Thoracic aorta (tissue), 2 donors: ENCODE measurements around the gene LRRC47. TPM values are rescaled to one million over a fixed set of nuclear protein-coding genes. Genes with fewer than 3 reads are reported as not detected.

ENCODE experiments used
- ATAC-seq: fragments of 150-250 bp; one replicate; pipeline ENCODE4 v1.8.0; 2017; ENCODE audit warnings: low read depth; ENCODE audit not compliant: insufficient number of reproducible peaks, low FRiP score
- DNase-seq: peaks from one replicate; pipeline ENCODE4 v3.0.0-alpha.2; 2020; ENCODE audit warnings: low spot score
- H3K27ac ChIP-seq, 2 donors: fragments of 200-600 bp; sonication (generic); 1 replicate in 1 of 2; 2 replicates in 1 of 2; pipeline ENCODE4 v1.5.1; 2016; ENCODE audit warnings: mild to moderate bottlenecking in 2 of 2, moderate library complexity in 2 of 2
- H3K27me3 ChIP-seq: fragments of 200-600 bp; sonication (generic); replicated peaks from 2 replicates; pipeline ENCODE4 v1.6.0; 2016; ENCODE audit warnings: mild to moderate bottlenecking; ENCODE audit not compliant: insufficient read depth
- H3K36me3 ChIP-seq: fragments of 200-600 bp; sonication (generic); one replicate; pipeline ENCODE4 v1.5.1; 2016
- H3K4me1 ChIP-seq, 2 donors: fragments of 200-600 bp; sonication (generic); 1 replicate in 1 of 2; 2 replicates in 1 of 2; pipeline versions ENCODE4 v1.5.1 to v1.6.0; 2016; ENCODE audit warnings: low read depth in 2 of 2, mild to moderate bottlenecking in 1 of 2; ENCODE audit not compliant: control insufficient read depth in 1 of 2
- H3K4me3 ChIP-seq: fragments of 200-600 bp; sonication (generic); 2 replicates; pipeline ENCODE4 v1.5.1; 2016; ENCODE audit warnings: mild to moderate bottlenecking
- H3K9me3 ChIP-seq: fragments of 200-600 bp; sonication (generic); 2 replicates; pipeline ENCODE4 v1.5.1; 2016
- total RNA-seq, 2 donors: library from RNA; depleted of rRNA; stranded (reverse); fragments of >200 nt; gene quantifications; one replicate each; pipeline versions ENCODE4 v1.1.0 to v1.2.3, GENCODE V29; 2016
- TF ChIP-seq, protein P1 (sequence below): fragments of 200-600 bp; sonication (generic); IDR thresholded peaks from one replicate; pipeline ENCODE4 v1.5.1; 2019; ENCODE audit warnings: antibody characterized with exemption

LRRC47 gene
- total RNA-seq, 2 donors from 2014 or later = 36.0 to 38.2 TPM

DNA sequence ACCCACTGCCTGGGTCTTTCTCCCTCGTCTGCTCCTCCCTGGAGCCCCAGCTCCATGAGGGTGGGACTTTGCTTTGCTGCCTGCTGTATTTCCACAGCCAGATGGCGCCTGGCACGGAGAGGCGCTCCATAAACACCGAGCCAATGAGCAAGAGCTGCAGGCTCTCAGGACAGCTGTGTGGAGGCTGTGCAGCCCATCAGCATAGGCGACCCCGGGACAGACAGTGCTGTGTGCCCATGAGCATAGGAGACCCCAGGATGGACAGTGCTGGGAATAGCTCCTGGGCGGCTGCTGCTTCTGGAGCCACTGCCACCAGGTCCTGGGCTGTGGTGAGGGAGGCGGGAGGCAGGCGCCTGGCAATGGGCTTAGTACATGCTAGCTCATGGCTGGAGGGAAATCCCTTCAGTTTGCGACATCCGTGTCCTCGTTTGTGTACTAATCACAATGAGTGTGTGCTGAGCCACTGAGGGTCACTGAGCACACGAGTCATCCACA, 31.6 kb upstream of the LRRC47 start:
- Histone ChIP-seq H3K27ac (no peak overlapping the region), H3K9me3 (no peaks in the 10 kb centered on the region), H3K4me1 (no peaks in the 10 kb centered on the region), H3K36me3 (peaks cover 57% of the 10 kb centered on the region), H3K4me3 (no peak overlapping the region), H3K27me3 (no peaks in the 10 kb centered on the region)
- no peak for DNase-seq
- no peak for ATAC-seq
- TF ChIP-seq, protein P1, sequence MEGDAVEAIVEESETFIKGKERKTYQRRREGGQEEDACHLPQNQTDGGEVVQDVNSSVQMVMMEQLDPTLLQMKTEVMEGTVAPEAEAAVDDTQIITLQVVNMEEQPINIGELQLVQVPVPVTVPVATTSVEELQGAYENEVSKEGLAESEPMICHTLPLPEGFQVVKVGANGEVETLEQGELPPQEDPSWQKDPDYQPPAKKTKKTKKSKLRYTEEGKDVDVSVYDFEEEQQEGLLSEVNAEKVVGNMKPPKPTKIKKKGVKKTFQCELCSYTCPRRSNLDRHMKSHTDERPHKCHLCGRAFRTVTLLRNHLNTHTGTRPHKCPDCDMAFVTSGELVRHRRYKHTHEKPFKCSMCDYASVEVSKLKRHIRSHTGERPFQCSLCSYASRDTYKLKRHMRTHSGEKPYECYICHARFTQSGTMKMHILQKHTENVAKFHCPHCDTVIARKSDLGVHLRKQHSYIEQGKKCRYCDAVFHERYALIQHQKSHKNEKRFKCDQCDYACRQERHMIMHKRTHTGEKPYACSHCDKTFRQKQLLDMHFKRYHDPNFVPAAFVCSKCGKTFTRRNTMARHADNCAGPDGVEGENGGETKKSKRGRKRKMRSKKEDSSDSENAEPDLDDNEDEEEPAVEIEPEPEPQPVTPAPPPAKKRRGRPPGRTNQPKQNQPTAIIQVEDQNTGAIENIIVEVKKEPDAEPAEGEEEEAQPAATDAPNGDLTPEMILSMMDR = no peak

DNA sequence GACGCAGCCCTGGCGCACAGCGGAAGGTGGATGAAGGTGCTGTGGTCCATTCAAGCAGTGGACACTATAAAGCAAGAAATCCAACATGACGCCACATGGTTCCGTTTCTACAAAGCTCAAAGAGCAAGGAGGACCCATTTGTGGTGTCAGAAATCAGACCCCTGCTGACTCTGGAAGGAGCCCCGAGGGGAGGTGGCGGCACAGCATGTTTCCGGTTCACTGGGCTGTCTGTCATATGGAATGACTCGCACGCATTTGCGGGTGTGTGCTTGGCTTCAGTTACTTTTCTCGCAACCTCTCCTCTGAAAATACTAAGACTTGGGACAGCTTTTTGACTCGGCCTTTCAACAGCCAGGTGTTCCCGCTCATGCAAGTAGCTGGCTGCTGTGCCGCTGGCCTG, 29.1 kb upstream of the LRRC47 start:
- H3K4me1 ChIP-seq = no peaks in the 10 kb centered on the region
- H3K4me3 ChIP-seq = no peak overlapping the region
- no peaks in the 10 kb centered on the region for H3K9me3 ChIP-seq
- H3K27ac ChIP-seq = no peak overlapping the region
- no peaks in the 10 kb centered on the region for H3K27me3 ChIP-seq
- TF ChIP-seq, protein P1 = no peak
- ATAC-seq = no peak
- H3K36me3 ChIP-seq = peaks cover 60% of the 10 kb centered on the region
- no peak for DNase-seq

DNA sequence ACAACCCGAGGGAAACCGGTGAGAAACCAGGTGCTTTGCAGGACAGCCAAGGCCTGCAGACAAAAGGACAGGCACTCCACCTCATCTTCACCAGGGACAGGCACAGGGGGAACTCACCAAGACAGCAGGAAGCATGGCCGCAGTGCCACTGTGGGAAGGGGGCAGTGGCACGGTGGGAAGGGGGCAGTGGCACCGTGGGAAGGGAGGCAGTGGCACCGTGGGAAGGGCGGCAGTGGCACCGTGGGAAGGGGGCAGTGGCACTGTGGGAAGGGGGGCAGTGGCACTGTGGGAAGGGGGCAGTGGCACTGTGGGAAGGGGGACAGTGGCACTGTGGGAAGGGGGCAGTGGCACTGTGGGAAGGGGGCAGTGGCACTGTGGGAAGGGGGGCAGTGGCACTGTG, 28.4 kb upstream of the LRRC47 start:
- DNase-seq (no peak), ATAC-seq (no peak)
- Histone ChIP-seq H3K27ac (no peak overlapping the region), H3K36me3 (peaks cover 60% of the 10 kb centered on the region), H3K27me3 (no peaks in the 10 kb centered on the region), H3K4me1 (no peaks in the 10 kb centered on the region), H3K9me3 (no peaks in the 10 kb centered on the region), H3K4me3 (no peak overlapping the region)
- TF ChIP-seq, protein P1 = no peak

DNA sequence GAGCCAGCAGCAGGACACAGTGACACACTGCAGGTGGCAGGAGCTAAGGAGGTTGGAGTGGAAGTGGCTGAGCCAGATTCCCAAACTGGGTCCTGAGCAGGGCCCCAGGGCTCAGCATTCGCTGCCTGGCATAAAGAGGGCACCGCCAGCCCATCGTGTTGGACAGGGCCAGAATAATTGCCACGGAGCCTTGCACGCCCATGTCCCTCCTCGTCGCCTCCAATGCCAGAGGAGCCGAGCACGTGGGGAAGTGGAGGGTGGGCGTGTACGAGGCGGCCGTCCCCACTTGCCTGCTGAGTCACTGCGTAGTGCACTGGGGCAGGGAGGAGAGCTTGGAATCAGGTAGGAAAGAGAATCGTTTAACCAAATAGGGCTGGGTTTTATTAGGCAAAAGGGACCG, 26.1 kb upstream of the LRRC47 start:
- no peak for ATAC-seq
- Histone ChIP-seq H3K4me3 (no peak overlapping the region), H3K27ac (no peak overlapping the region), H3K4me1 (no peaks in the 10 kb centered on the region), H3K27me3 (no peaks in the 10 kb centered on the region), H3K36me3 (peaks cover 46% of the 10 kb centered on the region), H3K9me3 (no peaks in the 10 kb centered on the region)
- TF ChIP-seq, protein P1 = no peak
- no peak for DNase-seq

DNA sequence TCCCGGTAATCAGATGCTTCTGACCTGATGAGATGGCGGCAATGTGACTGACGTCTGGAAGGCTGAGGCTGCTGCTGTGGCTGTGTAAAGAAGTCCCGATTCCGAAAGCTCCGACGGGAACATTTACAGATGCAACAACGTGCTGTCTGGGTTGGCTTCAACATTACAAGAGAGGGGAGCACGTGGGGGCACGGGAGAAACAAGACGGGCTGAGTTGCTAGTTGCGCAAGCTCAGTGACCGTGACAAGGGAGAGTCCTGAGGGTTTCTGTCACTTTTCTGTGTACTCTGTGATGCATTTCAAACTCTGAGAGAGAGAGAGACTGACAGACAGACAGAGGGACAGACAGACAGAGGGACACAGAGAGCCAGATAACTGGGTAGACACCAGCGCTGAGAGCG, 25.6 kb upstream of the LRRC47 start:
- Histone ChIP-seq H3K4me1 (no peaks in the 10 kb centered on the region), H3K27ac (no peak overlapping the region), H3K9me3 (no peaks in the 10 kb centered on the region), H3K27me3 (no peaks in the 10 kb centered on the region), H3K4me3 (no peak overlapping the region), H3K36me3 (peaks cover 45% of the 10 kb centered on the region)
- ATAC-seq = no peak
- no peak for DNase-seq
- TF ChIP-seq, protein P1 = no peak
